ENCODE measurements around the gene SERTAD3. TPM values are rescaled to one million over a fixed set of nuclear protein-coding genes. Genes with fewer than 3 reads are reported as not detected.

Gene SERTAD3
- total and polyA plus RNA-seq, 4 donors: 28.9 to 37.5 (median 33.8) TPM

GRCh38 chr19:40414542-40415535, 29.3 kb downstream of the SERTAD3 start:
- Histone ChIP-seq H3K4me3 (no peak overlapping the region), H3K27me3 (ENCODE audit: control insufficient read depth in 3 of 3, insufficient read depth in 3 of 3, low read length in 2 of 3) (no peaks in the 10 kb centered on the region), H3K27ac (ENCODE audit: low read depth in 1 of 2, low read length in 1 of 2) (peak overlapping the region in 1 of 2 donors; percentile 44), H3K4me1 (ENCODE audit: control insufficient read depth in 5 of 5, insufficient read depth in 5 of 5, low read length in 5 of 5) (peaks cover 5 to 23% (median 9%) of the 10 kb centered on the region in 5 donors), H3K36me3 (ENCODE audit: control insufficient read depth in 4 of 4, insufficient read depth in 4 of 4, low read length in 4 of 4) (no peaks in the 10 kb centered on the region), H3K9ac (ENCODE audit: insufficient read depth in 1 of 2, low read length in 2 of 2) (no peak overlapping the region), H3K9me3 (ENCODE audit: control insufficient read depth in 4 of 4, insufficient read depth in 3 of 4, low read length in 3 of 4) (no peaks in the 10 kb centered on the region)
- TF ChIP-seq CTCF (IDR thresholded peaks at IDR 0.05; ENCODE audit: control extremely low read depth, extremely low read depth): no peak
- DNase-seq (no peak), ATAC-seq (ENCODE audit: insufficient read depth, low FRiP score) (no peak)
- WGBS, 2 donors: 75 to 85% methylated on average over 20 to 21 of the region's 21 CpGs

- no peak for TF ChIP-seq CTCF (IDR thresholded peaks at IDR 0.05; ENCODE audit: control extremely low read depth, extremely low read depth)
- no peak for ATAC-seq (ENCODE audit: insufficient read depth, low FRiP score)
- Histone ChIP-seq H3K27me3 (ENCODE audit: control insufficient read depth in 3 of 3, insufficient read depth in 3 of 3, low read length in 2 of 3) (no peaks in the 10 kb centered on the region), H3K9me3 (ENCODE audit: control insufficient read depth in 4 of 4, insufficient read depth in 3 of 4, low read length in 3 of 4) (no peaks in the 10 kb centered on the region), H3K4me1 (ENCODE audit: control insufficient read depth in 5 of 5, insufficient read depth in 5 of 5, low read length in 5 of 5) (peaks cover 5 to 23% (median 9%) of the 10 kb centered on the region in 5 donors), H3K36me3 (ENCODE audit: control insufficient read depth in 4 of 4, insufficient read depth in 4 of 4, low read length in 4 of 4) (no peaks in the 10 kb centered on the region), H3K4me3 (peak within 1 kb of the TSS; percentile 24), H3K9ac (ENCODE audit: insufficient read depth in 1 of 2, low read length in 2 of 2) (peak within 1 kb of the TSS in 1 of 2 donors; percentile 32), H3K27ac (ENCODE audit: low read depth in 1 of 2, low read length in 1 of 2) (peak within 1 kb of the TSS; percentile 64 to 79)
- 33 to 45% methylated on average over 18 of the region's 18 CpGs for WGBS, 2 donors
- DNase-seq: peak; percentile 64 to 74 (median 71)
Measured at GRCh38 chr19:40413291-40413845, 30.8 kb downstream of the SERTAD3 start, which contains the start of gene PRX. TSS of gene PRX (minus strand) at chr19:40413378. CDS start at chr19:40407932, 5,446 bp downstream.

GRCh38 chr19:40412866-40413265, 31.3 kb downstream of the SERTAD3 start:
- Histone ChIP-seq H3K36me3 (ENCODE audit: control insufficient read depth in 4 of 4, insufficient read depth in 4 of 4, low read length in 4 of 4) (peaks cover 0 to under 1% (median 0%) of the 10 kb centered on the region in 4 donors), H3K9me3 (ENCODE audit: control insufficient read depth in 4 of 4, insufficient read depth in 3 of 4, low read length in 3 of 4) (no peaks in the 10 kb centered on the region), H3K9ac (ENCODE audit: insufficient read depth in 1 of 2, low read length in 2 of 2) (no peak overlapping the region), H3K4me3 (peak overlapping the region; percentile 24), H3K4me1 (ENCODE audit: control insufficient read depth in 5 of 5, insufficient read depth in 5 of 5, low read length in 5 of 5) (peaks cover 5 to 23% (median 9%) of the 10 kb centered on the region in 5 donors), H3K27ac (ENCODE audit: low read depth in 1 of 2, low read length in 1 of 2) (peak overlapping the region in 1 of 2 donors; percentile 79), H3K27me3 (ENCODE audit: control insufficient read depth in 3 of 3, insufficient read depth in 3 of 3, low read length in 2 of 3) (no peaks in the 10 kb centered on the region)
- DNase-seq (no peak), ATAC-seq (ENCODE audit: insufficient read depth, low FRiP score) (no peak)
- 71 to 82% methylated on average over 4 of the region's 4 CpGs for WGBS, 2 donors
- TF ChIP-seq CTCF (IDR thresholded peaks at IDR 0.05; ENCODE audit: control extremely low read depth, extremely low read depth): no peak

Data from lung (tissue), 12 donors.